Ovary (tissue), 3 donors: ENCODE results near the gene SIK3.

Source experiments
- CTCF ChIP-seq, 3 donors: fragments of 450-650 bp in 2 of 3; fragments of 200-600 bp in 1 of 3; IDR thresholded peaks; one replicate each; pipeline versions ENCODE4 v1.5.1 to v1.8.0; 2016 to 2022; ENCODE audit warnings: antibody characterized with exemption in 3 of 3, mild to moderate bottlenecking in 1 of 3
- EP300 ChIP-seq: sonication (generic); formaldehyde crosslinking; IDR thresholded peaks from one replicate; pipeline ENCODE4 v1.6.1; 2017; ENCODE audit warnings: antibody characterized with exemption
- donor health status: DM: no; HTN: no; CAD: no.

GRCh38 chr11:116960930-116961329, 137.3 kb downstream of the SIK3 start:
- TF ChIP-seq CTCF (IDR thresholded peaks at IDR 0.05), result no peak
- no peak for TF ChIP-seq EP300
